Heart right ventricle (tissue), 16 donors: ENCODE data around the gene SMPD4. TPM values are rescaled to one million over a fixed set of nuclear protein-coding genes. Genes with fewer than 3 reads are reported as not detected.
"Not testable (repeated sequence)": the region's sequence is repeated elsewhere in the genome, so short reads cannot be mapped to it uniquely, and the experiment has no call there.

ENCODE experiments used
- ATAC-seq, 8 donors: fragments of 200-7000 bp; cut with Tn5 transposase; one replicate each; pipeline ENCODE4 v1.9.1; 2020; ENCODE audit warnings: mild to moderate bottlenecking in 8 of 8, moderate library complexity in 8 of 8, moderate number of reproducible peaks in 1 of 8
- DNase-seq, 2 donors: peaks; one replicate each; pipeline ENCODE4 v3.0.0-alpha.2; 2020
- H3K27ac ChIP-seq, 10 donors: fragments of 200-600 bp; sonication (generic) in 2 of 10; one replicate each; pipeline versions ENCODE4 v1.5.0 to v1.8.0; 2020 to 2022; ENCODE audit warnings: mild to moderate bottlenecking in 3 of 10
- H3K27me3 ChIP-seq, 7 donors: fragments of 200-600 bp; one replicate each; pipeline ENCODE4 v1.8.0; 2021 to 2022; ENCODE audit warnings: mild to moderate bottlenecking in 2 of 7
- H3K36me3 ChIP-seq, 9 donors: fragments of 200-600 bp; sonication (generic) in 1 of 9; one replicate each; pipeline versions ENCODE4 v1.5.0 to v1.8.0; 2020 to 2022; ENCODE audit warnings: mild to moderate bottlenecking in 2 of 9
- H3K4me1 ChIP-seq, 9 donors: fragments of 200-600 bp; sonication (generic) in 1 of 9; one replicate each; pipeline versions ENCODE4 v1.5.0 to v1.8.0; 2020 to 2022; ENCODE audit warnings: mild to moderate bottlenecking in 4 of 9
- H3K4me3 ChIP-seq, 10 donors: fragments of 200-600 bp; sonication (generic) in 2 of 10; one replicate each; pipeline versions ENCODE4 v1.5.0 to v1.8.0; 2020 to 2022; ENCODE audit warnings: mild to moderate bottlenecking in 7 of 10, moderate library complexity in 2 of 10
- H3K9me3 ChIP-seq, 11 donors: fragments of 200-600 bp in 10 of 11; sonication (generic) in 2 of 11; one replicate each; pipeline versions ENCODE4 v1.5.0 to v1.8.0; 2013 to 2022; ENCODE audit warnings: mild to moderate bottlenecking in 2 of 11, control low read depth in 1 of 11, moderate library complexity in 1 of 11
- CTCF ChIP-seq, 9 donors: fragments of 200-600 bp; sonication (generic) in 2 of 9; IDR thresholded peaks; one replicate each; pipeline versions ENCODE4 v1.5.0 to v1.8.0; 2021 to 2022; ENCODE audit warnings: antibody characterized with exemption in 9 of 9, mild to moderate bottlenecking in 5 of 9, moderate library complexity in 1 of 9
- WGBS, 2 donors: extraction: QIAGEN DNeasy Blood & Tissue Kit; methylation state at CpG; one replicate each; pipeline ENCODE4 v1.1.7; 2013; ENCODE audit warnings: inconsistent platforms in 1 of 2; 5-methylcytosine and 5-hydroxymethylcytosine counted together
- intact Hi-C, 10 donors: fragments of 100-400 bp; cut with DNase I; formaldehyde crosslinking; loops; one replicate each; pipeline versions ENCODE4 v1.11.1 to v1.14.2; 2022
- polyA plus RNA-seq, 2 donors: library from polyadenylated mRNA; stranded (reverse); fragments of 200-250 nt; gene quantifications; one replicate each; pipeline ENCODE4 v1.2.3, GENCODE V29; 2013
- total RNA-seq, 10 donors: library from RNA; stranded (reverse); fragmentation: NEBNext Ultra II Directional in 3 of 10; extraction: Animal tissue kit (Norgen Biotek cat#: 25700) in 3 of 10; gene quantifications; one replicate each; pipeline versions ENCODE4 v1.2.1 to v1.2.4, GENCODE V29; 2021 to 2023
- donor health status: Arrhythmogenic right ventricular cardiomyopathy.
- donor health status: ischemic (EF 13 %, LVEDD 7.1; RV severe dilation, severe dysfunction).
- donor health status: healthy with polysubstance abuse.
- donor health status: DM: no; HTN: yes; CAD: no.
- donor health status: DM: no; HTN: no; CAD: no.
- donor health status: ischemic (EF 25% LVEDD 6.9; RV normal size, moderate dysfunction).
- donor health status: ischemic (EF 25% LVEDD 5.7; RV mildly dilated, moderate dysfunction).
- donor health status: healthy.
- donor health status: DM: yes; HTN: yes; CAD: no.
- donor health status: Ischemic cardiomyopathy.
- donor health status: ischemic (EF 35%, LVEDD 5.7; RV mildly dilated, moderate dysfunction).
- donor health status: nonischemic (EF 11% LVEDD 7.7; RV severe dilation, severe dysfunction).
- donor health status: DM: yes; HTN: yes; CAD: no.
- donor health status: PGD.
- donor health status: ischemic (EF 29% LVEDD 5.4; RV normal size, mild dysfunction).
- donor health status: nonischemic (EF 23%, LVEDD 6.1; RV moderate dilation, normal function).

Gene SMPD4
- total and polyA plus RNA-seq, 12 donors, result 21.9 to 60.6 (median 26.6) TPM

- no peak for TF ChIP-seq CTCF (IDR thresholded peaks at IDR 0.05)
- WGBS, 2 donors, result 95 to 97% methylated on average over 6 of the region's 6 CpGs
- no peak for ATAC-seq
- no peak for DNase-seq
- Histone ChIP-seq H3K4me1 (peaks cover 0 to 2% (median 0%) of the 10 kb centered on the region in 9 donors), H3K4me3 (no peak overlapping the region), H3K27ac (peak overlapping the region in 4 of 10 donors; percentile 7 to 43 (median 20)), H3K27me3 (no peaks in the 10 kb centered on the region), H3K36me3 (peaks cover 0 to 65% (median 19%) of the 10 kb centered on the region in 9 donors), H3K9me3 (no peaks in the 10 kb centered on the region)
- intact Hi-C loops, result no loop called here
These were observed 21.3 kb downstream of the SMPD4 start for GRCh38 chr2:130160131-130160530.

GRCh38 chr2:130159376-130159775 lies 22.0 kb downstream of the SMPD4 start:
- H3K4me3 ChIP-seq, DNase-seq, H3K4me1 ChIP-seq, H3K27ac ChIP-seq, H3K27me3 ChIP-seq, H3K9me3 ChIP-seq, ATAC-seq: not testable (repeated sequence)
- intact Hi-C loops, result loop anchor here in 6 of 10 donors (5.0 to 10.0 kb wide), 3 partner anchors 173 to 178 kb away; no protein-coding TSS in a partner anchor
- 94 to 98% methylated on average over 4 of the region's 4 CpGs for WGBS, 2 donors
- peaks cover 0 to 65% (median 17%) of the 10 kb centered on the region in 9 donors for H3K36me3 ChIP-seq

- H3K4me3 ChIP-seq, result no peak overlapping the region
- no peak for TF ChIP-seq CTCF (IDR thresholded peaks at IDR 0.05)
- peaks cover 0 to 65% (median 10%) of the 10 kb centered on the region in 9 donors for H3K36me3 ChIP-seq
- WGBS, 2 donors, result 91 to 92% methylated on average over 9 of the region's 9 CpGs
- peaks cover 0 to 2% (median 0%) of the 10 kb centered on the region in 9 donors for H3K4me1 ChIP-seq
- DNase-seq (no peak), ATAC-seq (no peak)
- intact Hi-C loops, result loop anchor here in 6 of 10 donors (5.0 to 10.0 kb wide), 3 partner anchors 174 to 179 kb away; no protein-coding TSS in a partner anchor
- no peaks in the 10 kb centered on the region for H3K9me3 ChIP-seq
- H3K27ac ChIP-seq, result no peak overlapping the region
- no peaks in the 10 kb centered on the region for H3K27me3 ChIP-seq
These were observed 22.8 kb downstream of the SMPD4 start for GRCh38 chr2:130158631-130159030.

GRCh38 chr2:130157825-130158514 lies 23.4 kb downstream of the SMPD4 start:
- DNase-seq, H3K27me3 ChIP-seq, H3K4me3 ChIP-seq, H3K9me3 ChIP-seq, H3K4me1 ChIP-seq, H3K27ac ChIP-seq, ATAC-seq: not testable (repeated sequence)
- peaks cover 0 to 66% (median 11%) of the 10 kb centered on the region in 9 donors for H3K36me3 ChIP-seq
- intact Hi-C loops, result loop anchor here in 7 of 10 donors (2.0 to 10.0 kb wide), 4 partner anchors 174 to 179 kb away; no protein-coding TSS in a partner anchor
- WGBS, 2 donors, result 67 to 72% methylated on average over 13 of the region's 13 CpGs

- 79 to 89% methylated on average over 11 of the region's 12 CpGs for WGBS, 2 donors
- not testable (repeated sequence) for H3K27me3 ChIP-seq, H3K4me3 ChIP-seq, DNase-seq, H3K4me1 ChIP-seq, H3K9me3 ChIP-seq, ATAC-seq, H3K27ac ChIP-seq
- H3K36me3 ChIP-seq, result peaks cover 0 to 66% (median 9%) of the 10 kb centered on the region in 9 donors
- intact Hi-C loops, result loop anchor here in 7 of 10 donors (2.0 to 10.0 kb wide), 4 partner anchors 175 to 180 kb away; no protein-coding TSS in a partner anchor
These were observed 24.0 kb downstream of the SMPD4 start for GRCh38 chr2:130157354-130157753.

- H3K9me3 ChIP-seq, result no peaks in the 10 kb centered on the region
- no peak overlapping the region for H3K27ac ChIP-seq
- no peak for ATAC-seq
- intact Hi-C loops, result loop anchor here in 7 of 10 donors (2.0 to 10.0 kb wide), 4 partner anchors 176 to 181 kb away; no protein-coding TSS in a partner anchor
- H3K4me1 ChIP-seq, result peaks cover 0 to 2% (median 0%) of the 10 kb centered on the region in 9 donors
- no peak for TF ChIP-seq CTCF (IDR thresholded peaks at IDR 0.05)
- peaks cover 0 to 71% (median 9%) of the 10 kb centered on the region in 9 donors for H3K36me3 ChIP-seq
- H3K4me3 ChIP-seq, result no peak overlapping the region
- DNase-seq, result no peak
- 88 to 98% methylated on average over 9 of the region's 9 CpGs for WGBS, 2 donors
- no peaks in the 10 kb centered on the region for H3K27me3 ChIP-seq
These were observed 24.8 kb downstream of the SMPD4 start for GRCh38 chr2:130156624-130157004.
